Measurements from ENCODE around the gene MCCD1.
"Not testable (repeated sequence)": the region's sequence is repeated elsewhere in the genome, so short reads cannot be mapped to it uniquely, and the experiment has no call there.

Gene MCCD1

DNA sequence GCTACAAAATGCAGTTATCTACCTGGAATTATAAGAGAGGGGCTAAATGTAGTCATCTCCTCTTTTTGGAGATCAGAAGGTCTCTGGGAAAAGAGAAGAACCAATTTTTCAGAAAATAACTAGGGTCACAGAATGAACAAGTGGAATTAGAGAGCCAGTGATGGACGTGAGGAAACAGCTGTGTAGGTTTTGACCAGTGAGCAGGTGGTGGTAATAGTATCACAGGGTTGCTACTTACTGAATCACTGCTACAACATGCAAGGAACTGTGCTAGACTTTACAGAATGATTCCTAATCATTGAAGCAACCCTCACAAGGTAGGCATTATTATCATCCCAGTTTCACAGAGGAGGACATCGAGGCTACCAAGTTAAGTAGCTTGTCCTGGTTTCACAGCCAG lies 15.9 kb downstream of the MCCD1 start:
- no peak for DNase-seq

- no peak for DNase-seq
These were observed 16.5 kb downstream of the MCCD1 start for GRCh38 chr6:31545291-31545690.

DNA sequence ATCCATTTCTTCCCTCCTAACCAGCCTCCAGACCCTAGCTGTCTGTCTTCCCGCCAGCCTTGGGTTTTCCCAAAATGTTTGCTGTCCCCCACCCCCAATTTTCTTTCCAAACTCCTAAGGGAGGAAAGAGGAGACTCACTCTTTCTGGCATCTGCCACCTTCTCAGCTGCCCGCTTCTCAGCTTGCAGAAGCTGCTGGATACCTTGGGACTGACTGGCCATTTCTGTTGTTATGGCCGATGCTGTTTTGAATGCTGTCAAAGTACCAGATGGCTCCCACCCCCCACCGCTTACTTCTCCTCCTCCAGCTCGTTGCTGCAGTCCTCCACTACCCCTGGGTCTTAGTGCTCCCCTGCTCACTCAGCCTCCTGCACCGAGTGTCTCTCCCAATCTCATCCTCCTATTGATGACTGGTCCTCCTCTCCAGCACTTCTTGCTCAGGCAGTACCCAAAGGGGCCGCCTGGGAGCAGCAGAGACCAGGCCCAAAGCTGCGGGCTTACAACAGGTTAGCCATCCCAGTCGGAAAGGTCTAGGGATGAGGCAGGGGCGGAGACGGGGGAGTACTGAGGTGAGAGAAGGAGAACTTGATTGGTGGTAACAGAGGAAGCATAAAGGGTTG lies 17.7 kb downstream of the MCCD1 start, which contains the start of gene ATP6V1G2:
TSS of gene ATP6V1G2 (minus strand) at position 270 of the 619 bp plus-strand sequence. CDS start at position 221, 49 bp downstream.
- DNase-seq = peak; percentile 92

DNA sequence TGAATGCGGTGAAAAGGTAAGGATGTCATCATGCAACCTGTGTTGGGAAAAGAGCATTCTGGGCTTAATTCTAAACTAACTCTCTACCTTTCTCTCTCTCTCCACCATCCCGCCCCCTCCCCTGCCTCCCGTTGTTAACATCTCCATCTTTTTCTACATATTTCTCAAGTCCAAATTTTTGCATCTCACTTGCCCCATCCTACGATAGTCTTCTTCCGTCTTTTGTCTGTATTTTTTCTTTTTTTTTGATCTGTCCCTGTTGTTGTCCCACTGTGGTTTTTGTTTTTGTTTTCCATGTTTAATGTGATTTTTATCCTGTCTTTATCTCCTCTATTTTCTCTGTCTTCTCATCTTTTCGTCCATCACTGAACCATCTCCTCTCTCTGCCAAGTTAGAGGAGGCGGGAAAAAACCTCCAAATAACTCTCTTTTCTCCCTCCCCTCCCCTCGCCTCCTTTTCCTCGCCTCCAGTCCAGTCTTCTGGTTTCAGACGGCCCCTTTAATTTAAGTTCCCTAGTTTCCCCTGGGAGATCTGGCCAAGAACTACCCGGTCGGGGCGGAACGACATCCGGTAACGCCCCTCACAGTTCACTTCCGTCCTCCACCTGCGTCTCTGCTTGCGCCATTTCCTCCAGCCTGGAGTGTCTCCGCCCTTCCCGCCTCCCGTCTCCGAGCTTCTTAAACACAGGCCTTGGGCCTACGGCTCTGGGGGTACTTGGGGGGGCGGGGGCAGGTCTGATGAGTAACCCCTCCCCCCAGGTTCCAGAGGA lies 18.4 kb downstream of the MCCD1 start, which contains the start of gene NFKBIL1:
TSS of gene NFKBIL1 (plus strand) at position 651 of the 769 bp plus-strand sequence. CDS start at position 738, 87 bp downstream.
- DNase-seq = peak; percentile 98

DNA sequence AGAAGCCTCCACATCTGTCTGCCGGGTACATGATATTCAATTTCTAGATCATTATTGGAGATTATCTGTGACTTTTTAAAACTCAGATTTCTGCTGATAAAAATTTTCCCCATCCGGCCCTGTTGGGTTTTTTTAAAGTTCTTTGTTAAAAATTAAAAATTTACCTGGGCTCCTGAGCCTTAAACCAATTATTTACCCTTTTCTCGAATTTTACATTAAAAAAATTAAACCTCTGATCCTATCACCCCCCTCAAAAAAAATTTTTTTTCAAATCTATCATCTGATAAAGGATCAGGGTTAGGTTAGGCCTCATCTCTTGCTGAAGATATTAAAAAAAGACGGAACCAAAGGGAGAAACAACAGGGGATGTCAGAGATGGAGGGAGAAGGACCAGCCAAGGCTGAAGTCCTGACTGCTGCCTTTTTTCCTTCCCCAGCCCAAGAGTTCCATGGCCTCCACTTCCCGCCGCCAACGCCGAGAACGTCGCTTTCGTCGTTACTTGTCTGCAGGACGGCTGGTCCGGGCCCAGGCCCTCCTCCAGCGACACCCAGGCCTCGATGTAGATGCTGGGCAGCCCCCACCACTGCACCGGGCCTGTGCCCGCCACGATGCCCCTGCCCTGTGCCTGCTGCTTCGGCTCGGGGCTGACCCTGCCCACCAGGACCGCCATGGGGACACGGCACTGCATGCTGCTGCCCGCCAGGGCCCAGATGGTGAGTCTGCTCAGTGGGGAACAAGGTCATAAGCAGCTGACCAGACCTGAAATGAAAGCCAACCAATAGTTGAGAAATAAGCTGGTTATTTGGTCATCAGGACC lies 19.2 kb downstream of the MCCD1 start:
- no peak for DNase-seq

DNA sequence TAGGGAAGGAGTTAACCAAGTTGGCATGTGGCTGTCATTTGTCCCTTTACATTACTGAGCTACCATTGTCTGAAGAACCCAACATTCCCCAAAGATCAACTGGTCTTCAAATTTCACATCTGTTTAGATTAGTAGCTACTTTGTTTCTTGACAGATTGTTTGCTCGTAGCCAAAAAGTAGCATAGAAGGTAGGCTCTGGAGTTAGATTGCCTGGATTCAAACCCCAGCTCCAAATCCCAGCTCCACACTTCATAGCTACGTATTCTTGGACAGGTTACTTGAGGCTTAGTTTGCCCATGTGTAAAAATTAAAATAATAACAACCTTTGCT lies 19.7 kb downstream of the MCCD1 start:
- DNase-seq = no peak

- not testable (repeated sequence) for DNase-seq
These were observed 22.6 kb downstream of the MCCD1 start for GRCh38 chr6:31551371-31551770.

DNA sequence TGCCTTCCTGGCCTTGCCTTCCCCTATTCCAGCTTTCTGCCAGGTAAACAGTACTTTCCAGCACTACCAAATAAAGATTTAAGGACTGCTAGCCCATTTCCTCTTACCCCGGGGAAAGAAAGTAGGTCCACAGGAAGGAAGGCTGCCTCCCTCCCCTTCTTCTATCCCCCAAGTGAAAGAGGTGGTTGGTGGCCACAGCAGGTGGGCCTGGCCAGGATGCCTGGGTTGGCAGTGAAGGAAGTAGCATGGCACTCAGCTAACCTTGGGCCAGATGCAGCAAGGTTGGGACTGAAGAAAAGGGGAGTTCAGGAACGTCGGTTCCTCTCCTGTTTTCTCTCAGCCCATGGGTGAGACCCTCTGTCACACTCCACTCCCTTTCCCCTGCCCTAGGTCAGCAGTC lies 27.5 kb downstream of the MCCD1 start:
- no peak for DNase-seq

- no peak for DNase-seq
These were observed 28.9 kb downstream of the MCCD1 start for GRCh38 chr6:31557443-31558317.

DNA sequence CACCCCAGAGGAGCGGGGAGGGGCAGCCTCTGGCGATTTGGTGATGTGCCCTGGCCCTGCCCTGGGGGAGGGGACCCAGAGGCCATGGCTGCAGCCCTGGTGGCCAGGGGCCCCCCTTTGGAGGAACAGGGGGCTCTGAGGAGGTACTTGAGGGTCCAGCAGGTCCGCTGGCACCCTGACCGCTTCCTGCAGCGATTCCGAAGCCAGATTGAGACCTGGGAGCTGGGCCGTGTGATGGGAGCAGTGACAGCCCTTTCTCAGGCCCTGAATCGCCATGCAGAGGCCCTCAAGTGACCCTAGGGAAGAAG lies 29.5 kb downstream of the MCCD1 start:
- DNase-seq = no peak

GRCh38 chr6:31558631-31559500 lies 30.1 kb downstream of the MCCD1 start:
- no peak for DNase-seq

- DNase-seq = no peak
These were observed 30.8 kb downstream of the MCCD1 start for GRCh38 chr6:31559606-31559957.

DNA sequence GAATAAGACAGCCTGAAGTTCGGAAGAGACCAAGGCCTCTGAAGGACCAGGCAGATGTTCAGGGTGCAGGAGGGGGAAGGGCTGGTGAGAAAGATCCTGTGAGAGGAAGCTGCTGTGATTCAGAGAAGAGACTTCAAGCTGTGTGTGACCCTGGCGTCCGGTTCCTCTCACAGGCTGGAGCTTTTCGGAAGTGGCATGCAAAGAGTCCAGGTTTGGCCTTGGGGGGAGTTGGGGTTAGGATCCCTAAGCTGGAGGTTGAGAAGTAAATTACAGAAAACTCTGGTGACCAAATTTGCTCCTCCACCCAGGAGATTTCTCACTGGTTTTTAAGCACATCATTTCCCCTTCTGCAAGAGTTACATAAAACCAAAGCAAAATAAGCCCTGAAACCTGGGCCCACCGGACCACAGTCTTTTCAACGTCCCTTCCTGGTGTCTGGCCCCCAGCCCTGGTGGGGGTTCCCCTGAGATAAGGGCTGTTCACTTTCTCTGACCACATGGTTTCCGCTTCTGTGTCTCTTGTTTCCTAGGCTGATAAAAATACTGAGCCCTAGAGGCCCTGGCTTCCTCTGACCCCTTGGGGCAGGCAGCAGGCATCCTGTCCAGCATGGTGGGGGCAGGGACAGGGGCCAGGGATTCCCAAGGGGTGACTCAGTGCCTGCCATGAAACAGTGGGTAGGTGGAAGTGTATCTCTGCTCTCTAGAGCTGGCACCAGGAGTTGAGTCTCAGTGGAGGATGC lies 31.4 kb downstream of the MCCD1 start:
- no peak for DNase-seq

- no peak for DNase-seq
These were observed 31.9 kb downstream of the MCCD1 start for GRCh38 chr6:31560697-31561058.

DNA sequence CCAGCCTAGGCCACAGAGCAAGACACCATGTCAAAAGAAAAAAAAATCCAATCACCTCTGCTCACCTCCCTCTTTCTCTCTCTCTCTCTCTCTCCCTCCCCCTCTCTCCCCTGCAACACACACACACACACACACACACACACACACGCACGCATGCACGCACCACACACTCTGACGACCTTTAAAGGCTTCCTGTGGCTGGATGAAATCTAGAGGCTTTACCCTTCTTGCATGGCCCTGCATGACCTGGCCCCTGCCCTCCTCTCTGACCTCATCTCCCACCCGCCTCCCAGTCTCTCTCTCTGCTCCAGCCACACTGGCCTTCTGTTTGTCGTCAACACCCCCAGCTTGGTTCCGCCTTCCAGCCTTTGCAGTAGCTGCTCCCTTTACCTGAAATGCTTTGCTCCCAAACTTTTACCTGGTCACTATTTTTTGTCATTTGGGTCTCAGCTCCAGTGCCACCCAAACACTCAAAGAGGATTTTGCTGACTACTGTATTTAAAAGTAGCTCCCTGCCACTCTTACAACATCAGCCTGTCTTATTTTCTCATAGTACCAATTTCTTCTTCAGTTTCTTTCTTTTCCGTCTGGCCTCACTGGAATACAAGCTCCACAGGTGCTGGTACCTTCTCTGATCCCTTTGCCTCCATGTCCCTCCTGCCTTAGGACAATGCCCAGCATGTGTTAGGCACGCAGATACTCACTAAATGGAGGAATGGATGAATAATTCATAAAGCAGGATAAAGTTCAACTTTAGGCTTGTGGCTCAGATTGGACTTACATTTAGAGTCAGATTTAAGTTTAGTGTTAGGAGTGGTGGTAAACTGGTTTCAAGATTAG lies 39.0 kb downstream of the MCCD1 start:
- DNase-seq = no peak

DNA sequence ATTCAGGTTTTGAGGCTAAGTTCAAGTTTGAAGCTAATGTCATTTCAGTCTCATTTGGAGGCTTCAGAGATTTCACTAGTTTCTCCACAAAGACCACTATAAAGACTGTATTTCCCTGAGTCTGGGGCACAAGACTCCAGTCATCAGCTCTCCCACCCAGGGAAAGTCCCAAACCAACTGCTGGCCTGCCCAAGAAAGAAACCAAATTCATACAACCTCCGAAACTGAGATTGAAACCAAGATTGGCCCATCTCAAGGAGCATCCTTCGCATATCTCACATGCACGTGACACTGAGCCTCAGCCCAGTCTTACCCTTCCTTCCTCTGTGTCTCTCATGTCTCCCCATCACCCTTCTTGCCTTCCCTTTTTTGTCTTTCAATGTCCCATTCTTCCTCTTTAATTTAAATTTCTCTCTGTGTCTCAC lies 39.8 kb downstream of the MCCD1 start:
- DNase-seq = no peak

GRCh38 chr6:31569861-31570536 lies 41.2 kb downstream of the MCCD1 start:
- DNase-seq = no peak

GRCh38 chr6:31572041-31572911 lies 43.5 kb downstream of the MCCD1 start, which contains the start of gene LTA:
Gene LTA, plus strand, starts transcription at chr6:31572289. Its CDS starts 454 bp downstream, at chr6:31572743.
- no peak for DNase-seq

Data from NCI-H2171 (cell line).